H9 (cell line): ENCODE measurements around the gene CUEDC1. TPM values are rescaled to one million over a fixed set of nuclear protein-coding genes. Genes with fewer than 3 reads are reported as not detected.

Source experiments
- DNase-seq: peaks from one replicate; pipeline ENCODE4 v3.0.0-alpha.2; 2017
- H2AFZ ChIP-seq: one replicate; pipeline ENCODE4 v1.6.1; 2013; ENCODE audit warnings: mild to moderate bottlenecking, low read length, control low read depth, moderate library complexity
- H2AK5ac ChIP-seq: 2 replicates; pipeline ENCODE4 v1.6.1; 2013; ENCODE audit warnings: low read length, control low read depth, mixed read lengths; ENCODE audit not compliant: insufficient read length
- H2BK120ac ChIP-seq: one replicate; pipeline ENCODE4 v1.6.1; 2013; ENCODE audit warnings: low read depth, mild to moderate bottlenecking, low read length, control low read depth, inconsistent platforms; ENCODE audit not compliant: poor library complexity, severe bottlenecking
- H2BK12ac ChIP-seq: 2 replicates; pipeline ENCODE4 v1.6.1; 2013; ENCODE audit warnings: low read length, control low read depth, mixed read lengths, low read depth; ENCODE audit not compliant: insufficient read length
- H2BK15ac ChIP-seq: 2 replicates; pipeline ENCODE4 v1.6.1; 2013; ENCODE audit warnings: low read depth, low read length, control low read depth
- H2BK20ac ChIP-seq: one replicate; pipeline ENCODE4 v1.6.1; 2013; ENCODE audit warnings: low read depth, mild to moderate bottlenecking, low read length, control low read depth, inconsistent platforms; ENCODE audit not compliant: poor library complexity, severe bottlenecking
- H2BK5ac ChIP-seq: 2 replicates; pipeline ENCODE4 v1.6.1; 2013; ENCODE audit warnings: low read length, control low read depth, mixed read lengths; ENCODE audit not compliant: insufficient read length
- H3K14ac ChIP-seq: 2 replicates; pipeline ENCODE4 v1.6.1; 2013; ENCODE audit warnings: low read length, control low read depth; ENCODE audit not compliant: insufficient read depth
- H3K18ac ChIP-seq: 2 replicates; pipeline ENCODE4 v1.6.1; 2013; ENCODE audit warnings: low read depth, mild to moderate bottlenecking, mixed read lengths, low read length, control low read depth; ENCODE audit not compliant: insufficient read length
- H3K23ac ChIP-seq: 2 replicates; pipeline ENCODE4 v1.6.1; 2013; ENCODE audit warnings: low read length, control low read depth, mixed read lengths, low read depth; ENCODE audit not compliant: insufficient read length
- H3K23me2 ChIP-seq: 2 replicates; pipeline ENCODE4 v1.6.1; 2013; ENCODE audit warnings: low read depth, mild to moderate bottlenecking, mixed read lengths, low read length, control low read depth; ENCODE audit not compliant: insufficient read length, poor library complexity, severe bottlenecking
- H3K27ac ChIP-seq: 2 replicates; pipeline ENCODE4 v1.5.1; 2013; ENCODE audit warnings: low read length, control low read depth, mixed read lengths, low read depth; ENCODE audit not compliant: insufficient read length
- H3K27me3 ChIP-seq: 2 replicates; pipeline ENCODE4 v1.6.1; 2013; ENCODE audit warnings: low read length, control low read depth, inconsistent platforms; ENCODE audit not compliant: insufficient read depth
- H3K4ac ChIP-seq: 2 replicates; pipeline ENCODE4 v1.6.1; 2013; ENCODE audit warnings: low read depth, mild to moderate bottlenecking, control low read depth, inconsistent platforms, low read length, moderate library complexity
- H3K4me1 ChIP-seq: 2 replicates; pipeline ENCODE4 v1.6.1; 2013; ENCODE audit warnings: low read length, control low read depth, inconsistent platforms; ENCODE audit not compliant: insufficient read depth
- H3K4me2 ChIP-seq: 2 replicates; pipeline ENCODE4 v1.6.1; 2013; ENCODE audit warnings: low read length, control low read depth, mixed read lengths; ENCODE audit not compliant: insufficient read length, insufficient read depth
- H3K56ac ChIP-seq: 2 replicates; pipeline ENCODE4 v1.6.1; 2013; ENCODE audit warnings: low read depth, mild to moderate bottlenecking, mixed read lengths, low read length, control low read depth; ENCODE audit not compliant: insufficient read length
- H3K79me1 ChIP-seq: 2 replicates; pipeline ENCODE4 v1.6.1; 2013; ENCODE audit warnings: low read depth, mild to moderate bottlenecking, moderate library complexity, low read length, control low read depth, inconsistent platforms; ENCODE audit not compliant: insufficient read depth, poor library complexity, severe bottlenecking
- H3K79me2 ChIP-seq: 2 replicates; pipeline ENCODE4 v1.6.1; 2013; ENCODE audit warnings: low read length, control low read depth, inconsistent platforms; ENCODE audit not compliant: insufficient read depth
- H3K9ac ChIP-seq: 2 replicates; pipeline ENCODE4 v1.6.1; 2013; ENCODE audit warnings: low read length, control low read depth, mixed read lengths; ENCODE audit not compliant: insufficient read length; ENCODE audit errors: extremely low read depth
- H3K9me3 ChIP-seq: one replicate; pipeline ENCODE4 v1.6.1; 2013; ENCODE audit warnings: low read depth, low read length, inconsistent platforms; ENCODE audit not compliant: control insufficient read depth
- H3T11ph ChIP-seq: one replicate; pipeline ENCODE4 v1.6.1; 2013; ENCODE audit warnings: mild to moderate bottlenecking, low read length, control low read depth, inconsistent platforms
- H4K20me1 ChIP-seq: one replicate; pipeline ENCODE4 v1.6.1; 2013; ENCODE audit not compliant: control insufficient read depth, insufficient read length, insufficient read depth
- H4K5ac ChIP-seq: 2 replicates; pipeline ENCODE4 v1.6.1; 2013; ENCODE audit warnings: low read depth, mild to moderate bottlenecking, mixed read lengths, low read length, control low read depth; ENCODE audit not compliant: insufficient read length
- H4K8ac ChIP-seq: replicated peaks from 2 replicates; pipeline ENCODE4 v1.6.1; 2013; ENCODE audit warnings: low read length, control low read depth, mixed read lengths, low read depth; ENCODE audit not compliant: insufficient read length
- H4K91ac ChIP-seq: 2 replicates; pipeline ENCODE4 v1.6.1; 2013; ENCODE audit warnings: low read depth, mild to moderate bottlenecking, moderate library complexity, mixed read lengths, low read length, control low read depth; ENCODE audit not compliant: insufficient read length
- H3K27ac Mint-ChIP-seq, 3 experiments: 2 replicates in 2 of 3; 3 replicates in 1 of 3; pipeline ENCODE4 v1.8.0; 2020 to 2021; ENCODE audit warnings: mixed read lengths in 3 of 3, mild to moderate bottlenecking in 1 of 3, moderate library complexity in 1 of 3
- H3K27me3 Mint-ChIP-seq: 2 replicates; pipeline ENCODE4 v1.8.0; 2021; ENCODE audit warnings: low read depth, mild to moderate bottlenecking, moderate library complexity, mixed read lengths
- H3K36me3 Mint-ChIP-seq, 3 experiments: 2 replicates in 2 of 3; 3 replicates in 1 of 3; pipeline ENCODE4 v1.8.0; 2020 to 2021; ENCODE audit warnings: low read depth in 3 of 3, mixed read lengths in 3 of 3; ENCODE audit not compliant: insufficient read depth in 1 of 3
- H3K4me1 Mint-ChIP-seq, 2 experiments: 2 replicates each; pipeline ENCODE4 v1.8.0; 2020; ENCODE audit warnings: mixed read lengths in 2 of 2
- H3K4me3 Mint-ChIP-seq, 2 experiments: 2 replicates in 1 of 2; 3 replicates in 1 of 2; pipeline ENCODE4 v1.8.0; 2020 to 2021; ENCODE audit warnings: mild to moderate bottlenecking in 2 of 2, mixed read lengths in 2 of 2, moderate library complexity in 1 of 2
- H3K9me3 Mint-ChIP-seq, 2 experiments: 2 replicates in 1 of 2; 3 replicates in 1 of 2; pipeline ENCODE4 v1.8.0; 2020; ENCODE audit warnings: mild to moderate bottlenecking in 2 of 2, mixed read lengths in 2 of 2, moderate library complexity in 1 of 2
- WGBS: extraction: QIAGEN DNeasy Blood & Tissue Kit; methylation state at CpG from one replicate; pipeline ENCODE4 v1.1.7; 2013; ENCODE audit warnings: missing lambda C conversion rate, low lambda C conversion rate, mixed read lengths; ENCODE audit not compliant: insufficient read length; ENCODE audit errors: extremely low coverage; 5-methylcytosine and 5-hydroxymethylcytosine counted together
- total RNA-seq: library from RNA; stranded (reverse); gene quantifications from 2 replicates; pipeline ENCODE4 v1.2.1, GENCODE V29; 2021
- TF ChIP-seq, protein P1 (sequence below): fragments of 200-600 bp; sonication (generic); conservative IDR thresholded peaks from 3 replicates; pipeline ENCODE4 v1.8.0; 2021; ENCODE audit warnings: antibody characterized with exemption, mild to moderate bottlenecking

The CUEDC1 gene
- total RNA-seq, 1 experiment from 2014 or later, result 7.3 TPM

DNA sequence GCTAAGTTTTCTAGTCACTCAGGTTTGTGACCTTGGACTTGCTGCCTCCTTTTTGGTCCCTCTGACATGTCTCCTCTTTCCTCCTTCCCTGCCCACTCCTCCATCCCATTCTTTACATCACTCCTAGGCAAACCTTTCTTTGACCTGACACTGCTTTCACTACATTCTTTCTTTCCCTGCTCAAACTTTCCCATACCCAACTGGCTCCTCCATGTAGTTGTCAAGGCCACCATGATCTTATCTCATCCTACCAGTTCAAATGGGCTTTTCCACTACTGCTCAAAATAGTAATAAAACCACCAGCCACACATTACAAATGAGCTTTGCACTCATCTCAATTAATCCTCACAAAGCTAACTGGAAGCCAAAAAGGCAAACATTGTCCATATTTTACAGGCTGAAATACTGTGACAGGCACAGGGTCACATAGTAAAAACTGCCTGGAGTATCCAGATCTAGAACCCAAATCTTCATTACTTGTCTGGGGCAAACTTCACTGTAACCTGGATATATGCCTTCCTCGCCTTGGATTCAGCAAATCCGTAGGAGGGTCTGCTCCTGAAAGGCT is 119.8 kb downstream of the CUEDC1 start:
- no peak overlapping the region for H3K14ac ChIP-seq
- no peak overlapping the region for H2BK12ac ChIP-seq
- H3K27me3 Mint-ChIP-seq, result peaks cover 13% of the 10 kb centered on the region
- peaks cover 3% of the 10 kb centered on the region; the same call in 1 of the 2 replicates for H3K4me1 ChIP-seq
- H3K27me3 ChIP-seq, result no peaks in the 10 kb centered on the region
- no peak overlapping the region for H2BK5ac ChIP-seq
- H3K9me3 ChIP-seq, result no peaks in the 10 kb centered on the region
- no peak overlapping the region; a peak in 1 of 5 replicates for H3K4me3 Mint-ChIP-seq
- no peak overlapping the region for H3K18ac ChIP-seq
- no peak overlapping the region for H3K4me2 ChIP-seq
- no peak overlapping the region for H3T11ph ChIP-seq
- peaks cover 14% of the 10 kb centered on the region in 2 experiments for H3K4me1 Mint-ChIP-seq
- no peak overlapping the region for H2AK5ac ChIP-seq
- H3K36me3 Mint-ChIP-seq, result peaks cover 6 to 27% (median 11%) of the 10 kb centered on the region in 3 experiments; a peak in 6 of 7 replicates
- no peak for DNase-seq
- no peak overlapping the region for H3K56ac ChIP-seq
- H3K23me2 ChIP-seq, result peaks cover 7% of the 10 kb centered on the region
- no peaks in the 10 kb centered on the region for H3K9me3 Mint-ChIP-seq
- H2BK20ac ChIP-seq, result no peak overlapping the region
- H3K4ac ChIP-seq, result no peak overlapping the region
- H3K79me2 ChIP-seq, result no peaks in the 10 kb centered on the region
- H3K79me1 ChIP-seq, result no peaks in the 10 kb centered on the region
- H4K20me1 ChIP-seq, result no peaks in the 10 kb centered on the region
- H2AFZ ChIP-seq, result no peak overlapping the region
- no peak overlapping the region; a peak in 1 of 7 replicates for H3K27ac Mint-ChIP-seq
- H3K9ac ChIP-seq, result no peak overlapping the region
- H3K27ac ChIP-seq, result no peak overlapping the region
- H2BK15ac ChIP-seq, result no peak overlapping the region
- no peak overlapping the region for H2BK120ac ChIP-seq
- no peak overlapping the region for H3K23ac ChIP-seq
- no peak overlapping the region for H4K5ac ChIP-seq
- WGBS, result no CpG with 5 or more reads among the region's 2 CpGs
- H4K8ac ChIP-seq, result no peak overlapping the region
- TF ChIP-seq, protein P1, sequence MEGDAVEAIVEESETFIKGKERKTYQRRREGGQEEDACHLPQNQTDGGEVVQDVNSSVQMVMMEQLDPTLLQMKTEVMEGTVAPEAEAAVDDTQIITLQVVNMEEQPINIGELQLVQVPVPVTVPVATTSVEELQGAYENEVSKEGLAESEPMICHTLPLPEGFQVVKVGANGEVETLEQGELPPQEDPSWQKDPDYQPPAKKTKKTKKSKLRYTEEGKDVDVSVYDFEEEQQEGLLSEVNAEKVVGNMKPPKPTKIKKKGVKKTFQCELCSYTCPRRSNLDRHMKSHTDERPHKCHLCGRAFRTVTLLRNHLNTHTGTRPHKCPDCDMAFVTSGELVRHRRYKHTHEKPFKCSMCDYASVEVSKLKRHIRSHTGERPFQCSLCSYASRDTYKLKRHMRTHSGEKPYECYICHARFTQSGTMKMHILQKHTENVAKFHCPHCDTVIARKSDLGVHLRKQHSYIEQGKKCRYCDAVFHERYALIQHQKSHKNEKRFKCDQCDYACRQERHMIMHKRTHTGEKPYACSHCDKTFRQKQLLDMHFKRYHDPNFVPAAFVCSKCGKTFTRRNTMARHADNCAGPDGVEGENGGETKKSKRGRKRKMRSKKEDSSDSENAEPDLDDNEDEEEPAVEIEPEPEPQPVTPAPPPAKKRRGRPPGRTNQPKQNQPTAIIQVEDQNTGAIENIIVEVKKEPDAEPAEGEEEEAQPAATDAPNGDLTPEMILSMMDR, result no peak
- H4K91ac ChIP-seq, result no peak overlapping the region
